Kidney (tissue), 14 donors: ENCODE results near the gene GMPR2. TPM values are rescaled to one million over a fixed set of nuclear protein-coding genes. Genes with fewer than 3 reads are reported as not detected.

Source experiments
- DNase-seq, 5 donors: peaks; one replicate each; pipeline ENCODE4 v3.0.0-alpha.2; 2013 to 2020
- FAIRE-seq: peaks from 2 replicates; lab custom pipeline; 2012; peaks lifted over from hg19 to GRCh38; lab: Jason Lieb, UNC
- H3K27ac ChIP-seq, 2 donors: one replicate each; pipeline ENCODE4 v1.7.0; 2013; ENCODE audit warnings: low read depth in 2 of 2, low read length in 2 of 2, inconsistent platforms in 1 of 2
- H3K27me3 ChIP-seq: one replicate; pipeline ENCODE4 v1.7.1; 2013; ENCODE audit warnings: low read length, inconsistent platforms; ENCODE audit not compliant: control insufficient read depth, insufficient read depth
- H3K36me3 ChIP-seq, 3 donors: one replicate each; pipeline versions ENCODE4 v1.7.0 to v1.7.1; 2013; ENCODE audit warnings: low read length in 3 of 3, control low read depth in 1 of 3, inconsistent platforms in 1 of 3; ENCODE audit not compliant: insufficient read depth in 3 of 3, control insufficient read depth in 2 of 3
- H3K4me1 ChIP-seq, 3 donors: one replicate each; pipeline versions ENCODE4 v1.7.0 to v1.7.1; 2013; ENCODE audit warnings: low read length in 3 of 3, inconsistent platforms in 1 of 3, low read depth in 1 of 3; ENCODE audit not compliant: control insufficient read depth in 2 of 3, insufficient read depth in 2 of 3
- H3K4me3 ChIP-seq, 3 donors: one replicate each; pipeline versions ENCODE4 v1.7.0 to v1.8.1; 2013; ENCODE audit warnings: low read length in 3 of 3, control low read depth in 1 of 3, inconsistent platforms in 1 of 3
- H3K9ac ChIP-seq, 3 donors: one replicate each; pipeline versions ENCODE4 v1.7.0 to v1.7.1; 2013; ENCODE audit warnings: low read length in 3 of 3, control low read depth in 1 of 3, inconsistent platforms in 1 of 3
- H3K9me3 ChIP-seq, 3 donors: one replicate each; pipeline versions ENCODE4 v1.7.0 to v1.7.1; 2013; ENCODE audit warnings: low read length in 3 of 3, control low read depth in 1 of 3, inconsistent platforms in 1 of 3; ENCODE audit not compliant: control insufficient read depth in 2 of 3, insufficient read depth in 1 of 3
- intact Hi-C: fragments of 100-400 bp; cut with DNase I; formaldehyde crosslinking; loops from one replicate; pipeline ENCODE4 v1.11.1; 2022
- polyA plus RNA-seq: library from polyadenylated mRNA; stranded (reverse); fragments of 350-450 nt; fragmentation: Illumina TruSeq; extraction: RNeasy Lipid Tissue Mini Kit (QIAGEN cat#74804); gene quantifications from one replicate; pipeline ENCODE4 v1.2.3, GENCODE V29; 2014; ENCODE audit warnings: low read depth, low replicate concordance; ENCODE audit not compliant: insufficient read depth
- total RNA-seq: library from RNA; stranded (reverse); fragmentation: NEBNext Ultra II Directional; extraction: Animal tissue kit (Norgen Biotek cat#: 25700); gene quantifications from one replicate; pipeline ENCODE4 v1.2.1, GENCODE V29; 2021
- TF ChIP-seq, protein P1 (sequence below): IDR thresholded peaks from 3 replicates; pipeline ENCODE4 v1.5.1; 2012; ENCODE audit warnings: mild to moderate bottlenecking, moderate library complexity, borderline replicate concordance; ENCODE audit not compliant: insufficient read depth; ENCODE audit errors: extremely low read depth
- donor health status: control.
- donor health status: control.
- donor health status: control.
- donor health status: control.
- donor health status: control.
- donor health status: DM: yes; HTN: yes; CAD: no.
- donor health status: Normal renal cell carcinoma (clear cell type).

The GMPR2 gene
- total and polyA plus RNA-seq, 2 donors from 2014 or later, result 75.0 to 92.5 TPM

DNA sequence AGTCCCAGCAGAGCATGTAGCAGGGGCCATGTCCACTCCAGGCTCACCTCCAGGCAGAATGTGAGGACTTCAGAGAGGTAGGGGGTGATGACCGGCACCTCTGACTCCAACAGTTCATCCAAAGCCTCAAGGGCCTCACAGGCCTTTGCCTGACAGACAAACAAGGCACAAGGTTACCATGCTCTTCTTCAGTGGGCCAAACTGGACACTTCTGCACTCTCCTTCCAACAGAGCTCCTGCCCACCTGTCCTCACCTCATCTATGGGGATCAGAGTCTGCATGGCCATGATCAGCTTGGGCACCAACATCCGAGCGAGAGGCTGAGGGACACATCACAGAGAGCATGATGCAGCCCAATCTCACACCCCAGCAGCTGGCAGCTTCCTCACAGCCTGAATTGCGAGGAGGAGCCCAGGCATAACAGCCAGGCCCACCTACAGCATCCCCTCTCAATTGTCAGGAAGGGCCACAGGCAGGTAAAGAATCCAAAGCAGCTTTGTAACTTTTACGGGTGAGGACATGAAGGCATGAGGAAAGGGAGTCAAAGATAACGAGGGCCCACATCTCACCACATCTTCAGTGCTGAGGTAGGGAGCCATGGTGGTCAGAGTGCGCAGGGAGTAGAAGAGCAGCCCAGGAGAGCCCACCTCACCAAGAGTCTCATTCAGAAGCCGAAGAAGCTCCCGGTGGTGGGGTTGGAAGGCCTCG, 45.7 kb upstream of the GMPR2 start:
- FAIRE-seq (no peak), DNase-seq (no peak)
- Histone ChIP-seq H3K9me3 (no peaks in the 10 kb centered on the region), H3K4me3 (no peak overlapping the region), H3K4me1 (peaks cover 0 to 8% (median 6%) of the 10 kb centered on the region in 3 donors), H3K27me3 (no peaks in the 10 kb centered on the region), H3K36me3 (peaks cover 0 to 47% (median 22%) of the 10 kb centered on the region in 3 donors), H3K9ac (no peak overlapping the region), H3K27ac (no peak overlapping the region)
- intact Hi-C loops, result no loop called here
- TF ChIP-seq, protein P1, sequence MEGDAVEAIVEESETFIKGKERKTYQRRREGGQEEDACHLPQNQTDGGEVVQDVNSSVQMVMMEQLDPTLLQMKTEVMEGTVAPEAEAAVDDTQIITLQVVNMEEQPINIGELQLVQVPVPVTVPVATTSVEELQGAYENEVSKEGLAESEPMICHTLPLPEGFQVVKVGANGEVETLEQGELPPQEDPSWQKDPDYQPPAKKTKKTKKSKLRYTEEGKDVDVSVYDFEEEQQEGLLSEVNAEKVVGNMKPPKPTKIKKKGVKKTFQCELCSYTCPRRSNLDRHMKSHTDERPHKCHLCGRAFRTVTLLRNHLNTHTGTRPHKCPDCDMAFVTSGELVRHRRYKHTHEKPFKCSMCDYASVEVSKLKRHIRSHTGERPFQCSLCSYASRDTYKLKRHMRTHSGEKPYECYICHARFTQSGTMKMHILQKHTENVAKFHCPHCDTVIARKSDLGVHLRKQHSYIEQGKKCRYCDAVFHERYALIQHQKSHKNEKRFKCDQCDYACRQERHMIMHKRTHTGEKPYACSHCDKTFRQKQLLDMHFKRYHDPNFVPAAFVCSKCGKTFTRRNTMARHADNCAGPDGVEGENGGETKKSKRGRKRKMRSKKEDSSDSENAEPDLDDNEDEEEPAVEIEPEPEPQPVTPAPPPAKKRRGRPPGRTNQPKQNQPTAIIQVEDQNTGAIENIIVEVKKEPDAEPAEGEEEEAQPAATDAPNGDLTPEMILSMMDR, result no peak

DNA sequence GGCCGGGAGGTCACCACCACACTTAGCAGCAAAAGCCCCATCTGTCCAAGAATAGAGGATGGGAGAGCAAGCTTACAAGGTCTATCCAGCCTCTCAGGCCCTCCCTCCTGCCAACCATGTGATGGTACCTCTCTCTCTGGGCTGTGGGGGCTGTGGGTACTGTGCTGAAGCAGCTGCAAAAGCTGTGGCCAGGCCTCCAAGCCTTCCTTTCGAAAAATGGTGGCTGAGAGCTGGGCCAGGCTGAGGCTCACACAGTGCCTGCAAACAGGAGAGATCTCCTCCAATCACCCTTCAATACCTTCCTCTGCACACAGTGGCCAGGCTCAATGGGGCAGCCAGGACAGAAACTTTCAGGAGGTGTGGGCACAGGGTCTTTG, 45.2 kb upstream of the GMPR2 start:
- H3K27ac ChIP-seq, result peak overlapping the region in 1 of 2 donors; percentile 79
- H3K9me3 ChIP-seq, result no peaks in the 10 kb centered on the region
- no peak for FAIRE-seq
- peak overlapping the region; percentile 64 to 70 (median 66) for H3K4me3 ChIP-seq
- DNase-seq, result no peak
- H3K27me3 ChIP-seq, result no peaks in the 10 kb centered on the region
- H3K36me3 ChIP-seq, result peaks cover 0 to 50% (median 25%) of the 10 kb centered on the region in 3 donors
- peak overlapping the region in 1 of 3 donors; percentile 83 for H3K9ac ChIP-seq
- peaks cover 0 to 8% (median 6%) of the 10 kb centered on the region in 3 donors for H3K4me1 ChIP-seq
- TF ChIP-seq, protein P1, result no peak
- intact Hi-C loops, result no loop called here

DNA sequence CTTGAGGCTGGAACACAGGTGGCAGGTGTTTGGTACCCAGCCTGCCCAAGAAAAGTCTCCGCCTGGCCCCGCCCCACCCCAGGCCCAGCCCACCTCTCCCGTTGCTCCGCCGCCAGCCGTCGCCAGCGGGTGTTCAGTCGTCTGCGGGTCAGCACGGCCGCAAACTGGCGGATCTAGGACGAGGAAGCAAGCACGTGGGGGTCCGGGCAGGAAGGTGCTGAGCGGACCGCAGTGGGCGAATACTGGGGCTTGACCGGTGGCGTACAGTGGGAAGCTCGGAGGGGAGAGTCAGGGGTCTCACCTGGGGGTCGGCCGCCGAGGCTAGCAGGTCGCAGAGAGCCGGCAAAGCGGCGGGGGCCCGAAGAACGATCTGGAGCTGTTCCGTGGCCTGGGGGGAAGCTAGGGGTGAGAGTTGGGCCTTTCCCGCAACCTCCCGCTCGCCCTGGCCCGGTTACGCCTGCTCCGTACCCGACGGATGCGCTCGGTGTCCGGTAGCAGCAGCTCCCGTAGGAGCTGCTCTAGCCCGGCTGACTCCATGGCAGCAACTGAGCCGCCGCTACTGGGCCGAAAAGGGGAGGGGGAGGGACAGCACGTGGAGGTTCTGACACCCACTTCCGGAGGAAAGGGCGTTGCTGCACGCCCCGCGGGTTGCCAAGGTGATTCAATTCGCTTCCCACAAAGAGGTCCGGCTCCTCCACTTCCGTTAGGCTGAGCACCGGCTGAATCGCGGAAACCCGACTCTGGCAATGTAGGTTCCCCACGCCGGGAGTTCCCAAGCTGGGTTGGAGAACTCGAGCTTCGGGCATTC, 44.3 kb upstream of the GMPR2 start, which contains the start of gene IPO4:
Gene IPO4, minus strand, starts transcription at position 566 of the 808 bp plus-strand sequence. Its CDS starts 29 bp downstream, at position 537.
- H3K36me3 ChIP-seq, result peaks cover 0 to 47% (median 26%) of the 10 kb centered on the region in 3 donors
- TF ChIP-seq, protein P1, result no peak
- H3K9me3 ChIP-seq, result no peaks in the 10 kb centered on the region
- no peaks in the 10 kb centered on the region for H3K27me3 ChIP-seq
- peaks cover 0 to 8% (median 6%) of the 10 kb centered on the region in 3 donors for H3K4me1 ChIP-seq
- H3K4me3 ChIP-seq, result peak within 1 kb of the TSS; percentile 64 to 70 (median 66)
- intact Hi-C loops, result no loop called here
- DNase-seq, result peak; percentile 97 to 99 (median 98)
- no peak for FAIRE-seq
- H3K9ac ChIP-seq, result peak within 1 kb of the TSS; percentile 32 to 83 (median 55)
- H3K27ac ChIP-seq, result peak within 1 kb of the TSS; percentile 71 to 79
